ENCODE data around the gene ABTB2.

The ABTB2 gene

DNA sequence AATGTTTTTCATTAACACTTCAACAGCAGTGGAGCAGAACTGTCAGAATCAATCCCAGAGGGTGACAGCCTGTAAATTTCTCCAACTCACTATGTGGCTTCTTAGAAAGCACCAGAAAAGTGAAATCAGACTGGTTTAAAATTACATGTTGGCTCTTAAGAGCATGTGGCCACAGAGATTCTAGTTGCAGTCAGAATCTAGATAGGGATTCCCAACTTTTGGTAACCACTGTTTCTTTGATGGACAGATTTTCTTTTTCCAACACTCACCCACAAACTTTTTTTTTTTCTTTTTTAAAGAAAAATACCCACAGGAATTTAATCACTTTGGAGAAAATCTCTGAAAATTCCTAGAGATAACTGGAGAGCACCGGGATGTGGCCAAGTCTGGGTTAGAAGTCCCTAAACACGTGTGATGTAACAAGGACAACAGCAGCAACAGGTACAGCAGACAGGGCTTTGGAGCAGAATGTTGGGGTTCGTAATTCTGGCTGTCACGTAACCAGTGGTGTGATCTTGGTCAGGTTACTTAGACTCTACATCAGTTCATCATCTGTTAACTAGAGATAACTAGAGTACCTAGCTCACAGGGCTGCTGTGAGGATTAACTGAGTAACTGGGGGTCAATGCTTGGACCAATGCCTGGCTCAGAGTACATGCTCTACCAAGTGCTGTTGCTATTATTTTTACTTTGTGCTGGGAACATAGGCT is 152.3 kb downstream of the ABTB2 start:
- no peak for TF ChIP-seq RARB (CRISPR knock-in tag; IDR thresholded peaks at IDR 0.05)
- TF ChIP-seq ISL1 (CRISPR knock-in tag; IDR thresholded peaks at IDR 0.05): no peak
- no peak for TF ChIP-seq ESRRG (CRISPR knock-in tag; IDR thresholded peaks at IDR 0.05)
- no peak for TF ChIP-seq ZC3H10 (CRISPR knock-in tag; IDR thresholded peaks at IDR 0.05)
- TF ChIP-seq OSR1 (CRISPR knock-in tag; IDR thresholded peaks at IDR 0.05): no peak
- TF ChIP-seq, protein P1, sequence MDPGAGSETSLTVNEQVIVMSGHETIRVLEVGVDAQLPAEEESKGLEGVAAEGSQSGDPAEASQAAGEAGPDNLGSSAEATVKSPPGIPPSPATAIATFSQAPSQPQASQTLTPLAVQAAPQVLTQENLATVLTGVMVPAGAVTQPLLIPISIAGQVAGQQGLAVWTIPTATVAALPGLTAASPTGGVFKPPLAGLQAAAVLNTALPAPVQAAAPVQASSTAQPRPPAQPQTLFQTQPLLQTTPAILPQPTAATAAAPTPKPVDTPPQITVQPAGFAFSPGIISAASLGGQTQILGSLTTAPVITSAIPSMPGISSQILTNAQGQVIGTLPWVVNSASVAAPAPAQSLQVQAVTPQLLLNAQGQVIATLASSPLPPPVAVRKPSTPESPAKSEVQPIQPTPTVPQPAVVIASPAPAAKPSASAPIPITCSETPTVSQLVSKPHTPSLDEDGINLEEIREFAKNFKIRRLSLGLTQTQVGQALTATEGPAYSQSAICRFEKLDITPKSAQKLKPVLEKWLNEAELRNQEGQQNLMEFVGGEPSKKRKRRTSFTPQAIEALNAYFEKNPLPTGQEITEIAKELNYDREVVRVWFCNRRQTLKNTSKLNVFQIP (CRISPR knock-in tag; IDR thresholded peaks at IDR 0.05; ENCODE audit: borderline replicate concordance, low read depth): no peak
- no peak for TF ChIP-seq CSDC2 (CRISPR knock-in tag; IDR thresholded peaks at IDR 0.05)
- TF ChIP-seq, protein P2, sequence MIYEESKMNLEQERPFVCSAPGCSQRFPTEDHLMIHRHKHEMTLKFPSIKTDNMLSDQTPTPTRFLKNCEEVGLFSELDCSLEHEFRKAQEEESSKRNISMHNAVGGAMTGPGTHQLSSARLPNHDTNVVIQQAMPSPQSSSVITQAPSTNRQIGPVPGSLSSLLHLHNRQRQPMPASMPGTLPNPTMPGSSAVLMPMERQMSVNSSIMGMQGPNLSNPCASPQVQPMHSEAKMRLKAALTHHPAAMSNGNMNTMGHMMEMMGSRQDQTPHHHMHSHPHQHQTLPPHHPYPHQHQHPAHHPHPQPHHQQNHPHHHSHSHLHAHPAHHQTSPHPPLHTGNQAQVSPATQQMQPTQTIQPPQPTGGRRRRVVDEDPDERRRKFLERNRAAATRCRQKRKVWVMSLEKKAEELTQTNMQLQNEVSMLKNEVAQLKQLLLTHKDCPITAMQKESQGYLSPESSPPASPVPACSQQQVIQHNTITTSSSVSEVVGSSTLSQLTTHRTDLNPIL (CRISPR knock-in tag; IDR thresholded peaks at IDR 0.05; ENCODE audit: low read depth): no peak
- TF ChIP-seq, protein P3, sequence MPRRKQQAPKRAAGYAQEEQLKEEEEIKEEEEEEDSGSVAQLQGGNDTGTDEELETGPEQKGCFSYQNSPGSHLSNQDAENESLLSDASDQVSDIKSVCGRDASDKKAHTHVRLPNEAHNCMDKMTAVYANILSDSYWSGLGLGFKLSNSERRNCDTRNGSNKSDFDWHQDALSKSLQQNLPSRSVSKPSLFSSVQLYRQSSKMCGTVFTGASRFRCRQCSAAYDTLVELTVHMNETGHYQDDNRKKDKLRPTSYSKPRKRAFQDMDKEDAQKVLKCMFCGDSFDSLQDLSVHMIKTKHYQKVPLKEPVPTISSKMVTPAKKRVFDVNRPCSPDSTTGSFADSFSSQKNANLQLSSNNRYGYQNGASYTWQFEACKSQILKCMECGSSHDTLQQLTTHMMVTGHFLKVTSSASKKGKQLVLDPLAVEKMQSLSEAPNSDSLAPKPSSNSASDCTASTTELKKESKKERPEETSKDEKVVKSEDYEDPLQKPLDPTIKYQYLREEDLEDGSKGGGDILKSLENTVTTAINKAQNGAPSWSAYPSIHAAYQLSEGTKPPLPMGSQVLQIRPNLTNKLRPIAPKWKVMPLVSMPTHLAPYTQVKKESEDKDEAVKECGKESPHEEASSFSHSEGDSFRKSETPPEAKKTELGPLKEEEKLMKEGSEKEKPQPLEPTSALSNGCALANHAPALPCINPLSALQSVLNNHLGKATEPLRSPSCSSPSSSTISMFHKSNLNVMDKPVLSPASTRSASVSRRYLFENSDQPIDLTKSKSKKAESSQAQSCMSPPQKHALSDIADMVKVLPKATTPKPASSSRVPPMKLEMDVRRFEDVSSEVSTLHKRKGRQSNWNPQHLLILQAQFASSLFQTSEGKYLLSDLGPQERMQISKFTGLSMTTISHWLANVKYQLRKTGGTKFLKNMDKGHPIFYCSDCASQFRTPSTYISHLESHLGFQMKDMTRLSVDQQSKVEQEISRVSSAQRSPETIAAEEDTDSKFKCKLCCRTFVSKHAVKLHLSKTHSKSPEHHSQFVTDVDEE (CRISPR knock-in tag; IDR thresholded peaks at IDR 0.05): no peak
- no peak for TF ChIP-seq SNAI2 (CRISPR knock-in tag; IDR thresholded peaks at IDR 0.05)
- no peak for TF ChIP-seq ZNF8 (CRISPR knock-in tag; IDR thresholded peaks at IDR 0.05)
- TF ChIP-seq ZFP30 (CRISPR knock-in tag; IDR thresholded peaks at IDR 0.05): no peak
- ATAC-seq: peak; percentile 18; the same call in 1 of the 3 replicates

DNA sequence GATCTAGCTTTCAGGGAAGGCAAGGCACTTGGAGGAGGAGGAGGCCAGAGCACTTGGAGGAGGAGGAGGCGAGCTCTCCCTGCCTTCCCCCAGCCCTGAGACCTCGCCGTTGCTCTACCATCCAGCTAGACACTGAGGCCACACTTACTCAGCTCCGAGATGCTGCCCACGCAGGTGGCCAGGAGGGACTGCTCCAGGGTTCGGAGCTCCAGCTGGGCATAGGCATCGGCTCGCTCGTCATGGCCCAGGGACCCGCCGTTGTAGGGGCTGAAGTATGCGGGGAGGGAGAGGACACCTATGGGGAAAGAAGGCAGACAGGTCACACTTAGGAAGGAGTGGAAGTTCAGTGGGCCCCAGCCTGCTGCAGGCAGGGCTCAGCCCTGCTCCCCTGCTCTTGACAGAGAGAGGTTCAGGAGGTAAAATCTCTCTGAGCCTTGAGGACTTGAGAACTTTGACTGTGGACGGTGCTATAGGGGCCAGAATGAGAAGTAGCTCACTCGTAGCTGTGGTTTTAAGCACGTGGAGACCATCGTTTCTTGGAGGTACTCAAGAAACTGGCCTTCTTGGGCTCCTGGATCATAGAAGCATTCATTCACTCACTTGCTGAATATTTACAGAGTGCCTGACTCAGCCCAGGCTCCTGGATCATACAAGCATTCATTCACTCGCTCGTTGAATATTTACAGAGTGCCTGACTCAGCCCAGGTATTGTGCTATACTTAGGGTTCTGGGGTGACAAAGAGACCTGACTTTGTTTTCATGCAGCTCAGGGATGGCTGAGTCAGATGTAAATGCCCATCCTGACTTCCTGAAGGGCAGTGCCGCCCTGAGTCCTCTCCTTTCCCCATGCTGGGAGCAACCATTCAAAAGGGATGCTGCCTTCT is 153.2 kb downstream of the ABTB2 start:
- TF ChIP-seq ISL1 (CRISPR knock-in tag; IDR thresholded peaks at IDR 0.05) (no peak), ARNTL (CRISPR knock-in tag; IDR thresholded peaks at IDR 0.05; ENCODE audit: borderline replicate concordance, low read depth) (no peak), TOX (CRISPR knock-in tag; IDR thresholded peaks at IDR 0.05; ENCODE audit: borderline replicate concordance) (no peak), ZNF565 (CRISPR knock-in tag; conservative IDR thresholded peaks at IDR 0.05; ENCODE audit: low read depth) (no peak), ESRRG (CRISPR knock-in tag; IDR thresholded peaks at IDR 0.05) (no peak), PPARA (CRISPR knock-in tag; IDR thresholded peaks at IDR 0.05; ENCODE audit: borderline replicate concordance) (no peak), ZC3H10 (CRISPR knock-in tag; IDR thresholded peaks at IDR 0.05) (no peak), GLIS3 (CRISPR knock-in tag; IDR thresholded peaks at IDR 0.05) (no peak), CSDC2 (CRISPR knock-in tag; IDR thresholded peaks at IDR 0.05) (no peak), BACH2 (CRISPR knock-in tag; IDR thresholded peaks at IDR 0.05; ENCODE audit: borderline replicate concordance) (no peak), RARB (CRISPR knock-in tag; IDR thresholded peaks at IDR 0.05) (no peak), OSR1 (CRISPR knock-in tag; IDR thresholded peaks at IDR 0.05) (no peak), TCF4 (CRISPR knock-in tag; IDR thresholded peaks at IDR 0.05; ENCODE audit: borderline replicate concordance) (no peak), ZNF8 (CRISPR knock-in tag; IDR thresholded peaks at IDR 0.05) (no peak), ZNF70 (CRISPR knock-in tag; IDR thresholded peaks at IDR 0.05) (no peak), ZFP3 (CRISPR knock-in tag; IDR thresholded peaks at IDR 0.05) (no peak)
- TF ChIP-seq, protein P4, sequence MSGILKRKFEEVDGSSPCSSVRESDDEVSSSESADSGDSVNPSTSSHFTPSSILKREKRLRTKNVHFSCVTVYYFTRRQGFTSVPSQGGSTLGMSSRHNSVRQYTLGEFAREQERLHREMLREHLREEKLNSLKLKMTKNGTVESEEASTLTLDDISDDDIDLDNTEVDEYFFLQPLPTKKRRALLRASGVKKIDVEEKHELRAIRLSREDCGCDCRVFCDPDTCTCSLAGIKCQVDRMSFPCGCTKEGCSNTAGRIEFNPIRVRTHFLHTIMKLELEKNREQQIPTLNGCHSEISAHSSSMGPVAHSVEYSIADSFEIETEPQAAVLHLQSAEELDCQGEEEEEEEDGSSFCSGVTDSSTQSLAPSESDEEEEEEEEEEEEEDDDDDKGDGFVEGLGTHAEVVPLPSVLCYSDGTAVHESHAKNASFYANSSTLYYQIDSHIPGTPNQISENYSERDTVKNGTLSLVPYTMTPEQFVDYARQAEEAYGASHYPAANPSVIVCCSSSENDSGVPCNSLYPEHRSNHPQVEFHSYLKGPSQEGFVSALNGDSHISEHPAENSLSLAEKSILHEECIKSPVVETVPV (CRISPR knock-in tag; IDR thresholded peaks at IDR 0.05): no peak
- TF ChIP-seq, protein P3 (CRISPR knock-in tag; IDR thresholded peaks at IDR 0.05): no peak
- TF ChIP-seq, protein P5, sequence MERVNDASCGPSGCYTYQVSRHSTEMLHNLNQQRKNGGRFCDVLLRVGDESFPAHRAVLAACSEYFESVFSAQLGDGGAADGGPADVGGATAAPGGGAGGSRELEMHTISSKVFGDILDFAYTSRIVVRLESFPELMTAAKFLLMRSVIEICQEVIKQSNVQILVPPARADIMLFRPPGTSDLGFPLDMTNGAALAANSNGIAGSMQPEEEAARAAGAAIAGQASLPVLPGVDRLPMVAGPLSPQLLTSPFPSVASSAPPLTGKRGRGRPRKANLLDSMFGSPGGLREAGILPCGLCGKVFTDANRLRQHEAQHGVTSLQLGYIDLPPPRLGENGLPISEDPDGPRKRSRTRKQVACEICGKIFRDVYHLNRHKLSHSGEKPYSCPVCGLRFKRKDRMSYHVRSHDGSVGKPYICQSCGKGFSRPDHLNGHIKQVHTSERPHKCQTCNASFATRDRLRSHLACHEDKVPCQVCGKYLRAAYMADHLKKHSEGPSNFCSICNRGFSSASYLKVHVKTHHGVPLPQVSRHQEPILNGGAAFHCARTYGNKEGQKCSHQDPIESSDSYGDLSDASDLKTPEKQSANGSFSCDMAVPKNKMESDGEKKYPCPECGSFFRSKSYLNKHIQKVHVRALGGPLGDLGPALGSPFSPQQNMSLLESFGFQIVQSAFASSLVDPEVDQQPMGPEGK (CRISPR knock-in tag; IDR thresholded peaks at IDR 0.05; ENCODE audit: borderline replicate concordance): no peak
- TF ChIP-seq, protein P1 (CRISPR knock-in tag; IDR thresholded peaks at IDR 0.05; ENCODE audit: borderline replicate concordance, low read depth): no peak
- ATAC-seq: peak; percentile 65

Data from SK-N-SH treated with all-trans-retinoic acid at 6 μM for 48 hours (cell line).